GDM1 (cell line): Measurements from ENCODE around the gene TIAM1.

Experiments
- DNase-seq: peaks from one replicate; lab custom pipeline; 2025; lab: John Stamatoyannopoulos, UW

The TIAM1 gene

DNA sequence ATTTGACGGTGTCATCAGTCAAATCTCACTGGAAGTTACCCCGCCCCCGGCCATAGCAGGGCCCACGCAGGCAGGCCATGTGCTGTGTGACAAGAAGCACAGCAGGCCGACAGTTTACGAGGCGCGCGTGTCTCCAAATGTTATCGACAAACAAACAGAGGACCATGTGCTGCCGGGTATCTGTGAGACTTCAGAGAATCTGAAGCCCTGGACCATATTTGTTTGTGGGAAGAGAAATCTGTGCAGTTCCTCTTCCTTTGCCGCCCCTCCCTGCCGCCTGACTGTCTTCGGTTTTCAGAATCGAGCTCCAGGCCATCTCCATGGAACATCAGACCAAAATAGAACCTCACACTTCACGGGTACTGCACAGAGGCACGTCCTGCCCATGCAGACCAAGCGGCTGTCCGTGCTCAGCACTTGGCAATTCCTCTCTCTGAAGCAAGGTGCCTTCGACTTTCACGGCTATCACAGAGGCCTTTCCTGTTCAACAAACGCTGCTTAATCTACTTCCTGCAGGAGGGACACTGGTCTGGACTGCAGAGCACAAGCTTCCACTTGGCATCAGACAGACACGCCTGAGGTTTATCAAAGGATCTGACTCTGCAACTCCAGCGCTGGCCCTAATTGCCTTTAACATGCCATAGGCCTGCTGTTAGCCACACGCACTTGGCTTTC lies 170.0 kb downstream of the TIAM1 start:
- DNase-seq: no peak

DNA sequence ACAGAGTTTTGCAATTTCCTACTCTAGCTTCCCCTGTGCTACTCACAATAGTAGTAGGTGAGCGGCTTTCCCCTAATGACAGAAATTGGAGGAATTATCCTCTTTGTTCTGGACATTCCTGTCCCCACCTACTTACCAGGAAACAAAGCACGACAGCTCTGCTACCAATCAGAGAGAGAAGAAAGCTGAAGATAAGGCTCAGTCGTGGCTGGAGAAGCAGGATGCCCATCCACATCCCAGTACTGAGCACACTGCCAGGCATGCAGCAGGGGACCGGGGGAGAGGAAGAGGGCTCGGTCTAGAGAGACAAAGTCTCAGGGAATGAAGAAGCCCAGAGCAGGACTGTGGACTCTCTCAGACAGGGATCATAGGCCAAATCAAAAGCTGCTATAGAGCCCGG lies 171.7 kb downstream of the TIAM1 start:
- DNase-seq: no peak

DNA sequence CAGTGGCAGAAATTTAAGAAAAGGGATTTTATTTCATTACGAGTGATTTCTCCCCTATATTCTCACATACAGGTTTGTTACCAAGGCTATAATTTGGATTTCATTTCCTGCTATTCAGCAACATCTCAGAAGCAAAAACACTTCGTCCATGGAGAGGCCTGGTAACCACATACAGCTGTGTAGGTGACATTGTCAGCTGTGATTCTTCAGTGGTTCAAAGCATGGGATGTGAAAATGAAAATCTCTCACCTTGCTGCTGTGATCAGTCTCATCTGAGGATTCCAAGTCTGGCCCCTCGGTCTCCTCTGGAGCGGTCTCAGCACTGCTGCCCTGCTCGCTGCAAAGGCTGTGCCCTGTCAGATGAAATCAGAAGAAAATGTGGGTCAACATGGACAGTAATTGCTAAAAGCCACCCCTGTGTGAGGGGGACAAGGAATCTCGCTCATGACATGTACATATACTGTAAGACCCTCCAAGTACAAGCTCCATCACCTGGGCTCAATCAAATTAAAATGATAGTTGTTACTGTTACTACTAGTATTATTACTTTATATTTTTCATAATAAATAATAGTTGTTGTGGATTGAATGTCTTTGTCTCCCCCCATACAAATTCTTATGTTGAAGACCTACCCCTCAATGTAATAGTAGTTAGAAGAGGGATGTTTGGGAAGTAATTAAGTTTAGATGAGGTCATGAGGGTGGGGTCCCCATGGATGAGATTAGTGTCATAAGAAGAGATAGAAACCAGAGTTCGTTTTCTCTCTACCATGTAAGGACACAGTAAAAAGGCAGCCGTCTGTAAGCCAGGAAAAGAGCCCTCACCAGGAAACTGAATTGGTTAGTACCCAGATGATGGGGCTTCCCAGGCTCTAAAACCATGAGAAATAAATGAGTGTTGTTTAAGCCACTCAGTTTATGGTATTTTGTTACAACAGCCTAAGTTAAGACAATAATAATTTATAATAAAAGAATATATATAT lies 179.1 kb downstream of the TIAM1 start:
- DNase-seq: no peak

DNA sequence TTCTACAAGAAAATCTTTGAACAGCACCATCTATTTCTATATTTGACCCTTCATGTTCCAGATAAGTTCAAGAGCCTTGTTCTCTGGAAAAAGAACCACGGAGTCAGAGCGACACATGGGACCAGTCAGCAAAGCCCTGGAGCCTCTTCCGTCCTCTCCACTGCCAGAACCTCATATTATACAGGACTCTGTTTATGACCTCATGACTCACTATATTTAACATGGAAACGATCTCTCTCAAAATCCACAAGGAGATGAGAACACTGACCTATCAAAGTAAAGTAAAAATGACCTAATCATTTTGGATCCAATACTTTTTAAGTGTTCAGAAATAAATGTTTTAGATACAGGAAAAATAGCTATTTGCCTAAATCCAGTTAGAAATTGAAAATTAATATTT lies 181.2 kb downstream of the TIAM1 start:
- DNase-seq: no peak

DNA sequence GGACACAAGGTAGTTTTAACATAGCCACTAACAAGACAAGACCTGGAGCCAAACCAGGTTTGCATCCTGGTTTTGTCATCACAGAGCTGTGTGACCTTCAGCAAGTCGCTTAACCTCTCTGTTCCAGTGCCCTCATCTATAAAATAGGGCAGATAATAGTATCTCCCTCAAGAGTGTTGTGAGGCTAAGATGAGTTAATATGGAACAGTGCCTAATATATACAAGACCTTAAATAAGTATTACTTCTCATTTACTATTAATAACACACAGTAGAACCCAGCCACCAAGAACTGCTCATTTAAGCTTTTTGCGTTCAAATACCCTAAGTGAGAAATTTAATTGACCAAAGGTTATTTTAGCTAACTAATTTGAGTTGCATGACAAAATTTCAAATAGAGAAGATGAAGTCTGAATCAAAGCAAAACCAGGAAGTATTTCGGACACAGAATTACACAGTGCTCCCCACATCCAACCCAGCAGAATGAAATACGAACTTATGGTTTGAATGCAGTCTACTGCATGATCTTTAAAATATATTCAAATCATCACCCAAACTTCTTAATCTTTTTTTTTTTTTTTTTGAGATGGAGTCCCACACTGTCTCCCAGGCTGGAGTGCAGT lies 181.9 kb downstream of the TIAM1 start:
- DNase-seq: no peak

DNA sequence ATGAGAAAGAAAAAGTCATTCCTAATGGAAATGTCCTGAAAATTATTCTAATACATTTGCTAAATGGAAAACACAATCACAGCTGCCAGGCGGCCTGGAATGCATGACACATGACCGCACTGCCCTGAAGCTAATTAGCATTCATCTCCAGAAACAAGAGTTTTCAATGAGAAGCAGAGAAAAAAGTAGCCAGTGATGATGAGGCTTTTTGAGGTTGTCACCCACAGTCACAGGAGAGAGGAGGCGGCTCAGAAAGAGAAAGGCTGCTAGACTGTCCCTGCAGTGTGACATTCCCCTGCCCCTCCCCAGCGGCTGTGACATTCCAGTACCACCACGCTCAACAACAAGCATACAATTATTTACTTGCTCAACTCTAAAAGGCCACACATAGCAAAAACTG lies 182.9 kb downstream of the TIAM1 start:
- DNase-seq: no peak

DNA sequence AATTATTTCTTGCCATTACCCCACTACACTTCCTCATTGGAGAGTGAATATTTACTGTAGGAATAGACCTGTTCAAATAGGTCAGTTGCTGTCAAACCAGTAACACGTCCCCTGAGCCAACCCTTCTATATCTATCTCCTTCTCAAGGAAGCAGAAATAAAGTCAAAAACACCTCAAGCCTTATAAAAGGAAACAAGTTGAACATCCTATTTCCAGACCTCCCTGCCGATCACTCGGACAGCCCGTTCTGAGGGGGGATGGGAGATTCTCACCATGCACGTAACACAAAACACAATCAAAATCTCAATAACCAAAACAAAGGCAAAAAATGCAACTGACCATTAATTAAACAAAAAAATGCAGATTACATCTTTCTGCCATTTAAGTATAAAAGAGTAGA lies 184.3 kb downstream of the TIAM1 start:
- DNase-seq: no peak

DNA sequence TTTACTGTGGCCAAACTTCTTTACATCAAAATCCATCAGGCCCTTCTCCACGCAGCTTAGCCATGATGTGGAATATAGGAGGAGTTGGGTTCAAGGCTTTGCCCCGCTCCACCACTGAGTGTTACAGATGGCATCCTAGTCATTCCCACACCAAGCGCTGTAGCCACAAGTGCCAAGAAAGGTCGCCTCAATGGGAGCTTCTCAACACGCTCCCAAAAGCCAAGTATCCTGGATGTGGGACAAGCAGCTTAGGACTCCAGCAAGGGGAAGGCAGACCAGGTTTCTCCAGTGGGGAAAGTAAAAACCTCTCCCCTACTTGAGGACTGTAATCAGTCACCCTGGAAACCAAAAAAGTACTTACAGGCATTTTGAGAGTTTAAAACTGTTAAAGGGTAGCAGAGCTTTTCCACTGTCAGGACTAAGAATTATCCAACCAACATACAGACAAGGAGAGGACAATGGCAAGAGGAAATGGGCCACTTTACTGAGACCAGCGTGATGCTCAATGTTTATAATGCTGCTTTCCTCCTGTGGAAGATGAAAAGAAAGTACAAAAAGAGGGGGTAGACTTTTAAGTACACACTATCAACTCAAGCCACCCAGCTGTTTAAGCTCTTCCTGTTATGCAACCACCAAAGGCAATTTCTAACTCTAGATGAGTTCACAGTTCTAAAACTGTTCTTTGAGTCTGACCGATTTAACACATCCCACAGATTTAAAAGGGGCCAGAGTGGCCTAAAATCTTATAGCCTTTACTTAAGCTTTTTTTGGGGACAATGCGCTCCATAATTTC lies 185.1 kb downstream of the TIAM1 start:
- DNase-seq: no peak

DNA sequence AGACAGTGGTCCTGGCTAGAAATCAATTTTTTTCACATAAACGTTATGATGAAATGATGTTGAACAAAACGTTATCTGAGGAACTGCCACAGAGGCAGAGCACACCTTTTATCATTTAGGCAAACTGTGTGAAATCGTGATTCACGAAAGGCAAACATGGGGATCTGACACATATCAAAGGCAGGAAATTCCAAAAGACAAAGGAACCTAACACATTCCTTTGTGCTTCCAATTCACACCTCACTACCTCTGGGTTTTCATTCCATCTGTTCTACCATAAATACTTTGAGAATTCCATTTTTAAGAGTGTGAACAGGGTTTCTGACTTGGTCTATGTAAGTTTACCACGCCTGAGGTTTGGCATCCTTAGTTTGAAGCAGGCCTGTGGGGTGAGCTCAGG lies 186.3 kb downstream of the TIAM1 start:
- no peak for DNase-seq

DNA sequence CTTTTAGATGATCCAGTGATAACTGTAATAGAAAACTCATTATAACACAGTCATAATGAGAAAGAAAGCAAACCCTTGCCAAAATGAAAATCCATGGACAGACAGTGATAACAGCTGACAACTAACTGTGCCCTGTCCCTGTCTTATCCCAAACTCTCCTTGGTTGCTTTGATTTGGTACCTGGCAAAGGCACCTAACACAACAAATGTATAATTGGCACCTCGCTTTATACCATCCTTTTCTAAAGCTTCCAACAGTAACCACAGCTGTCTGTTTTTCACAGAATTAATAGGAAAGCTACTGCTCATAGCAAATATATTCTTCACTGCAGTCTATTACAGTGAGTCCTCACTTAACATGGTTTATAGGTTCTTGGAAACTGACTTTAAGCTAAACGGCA lies 187.4 kb downstream of the TIAM1 start:
- DNase-seq: no peak

DNA sequence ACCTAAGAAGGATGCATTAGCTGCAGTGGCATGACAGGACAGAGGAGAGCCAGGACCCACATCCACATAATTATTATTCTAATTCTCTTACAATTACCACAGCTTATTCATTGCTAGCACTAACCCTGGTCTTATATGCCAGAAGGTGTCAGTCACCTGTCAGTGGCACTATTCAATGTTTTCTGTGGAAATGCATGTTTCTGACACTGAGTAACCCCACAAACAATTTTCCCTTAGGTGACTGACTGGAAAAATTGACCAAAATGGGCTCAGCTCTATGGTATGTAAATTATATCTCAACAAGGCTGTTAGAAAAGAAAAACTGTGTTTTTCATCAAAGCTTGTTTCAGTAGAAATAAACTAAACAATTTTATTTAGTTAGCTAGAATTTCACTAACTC lies 187.9 kb downstream of the TIAM1 start:
- DNase-seq: no peak

DNA sequence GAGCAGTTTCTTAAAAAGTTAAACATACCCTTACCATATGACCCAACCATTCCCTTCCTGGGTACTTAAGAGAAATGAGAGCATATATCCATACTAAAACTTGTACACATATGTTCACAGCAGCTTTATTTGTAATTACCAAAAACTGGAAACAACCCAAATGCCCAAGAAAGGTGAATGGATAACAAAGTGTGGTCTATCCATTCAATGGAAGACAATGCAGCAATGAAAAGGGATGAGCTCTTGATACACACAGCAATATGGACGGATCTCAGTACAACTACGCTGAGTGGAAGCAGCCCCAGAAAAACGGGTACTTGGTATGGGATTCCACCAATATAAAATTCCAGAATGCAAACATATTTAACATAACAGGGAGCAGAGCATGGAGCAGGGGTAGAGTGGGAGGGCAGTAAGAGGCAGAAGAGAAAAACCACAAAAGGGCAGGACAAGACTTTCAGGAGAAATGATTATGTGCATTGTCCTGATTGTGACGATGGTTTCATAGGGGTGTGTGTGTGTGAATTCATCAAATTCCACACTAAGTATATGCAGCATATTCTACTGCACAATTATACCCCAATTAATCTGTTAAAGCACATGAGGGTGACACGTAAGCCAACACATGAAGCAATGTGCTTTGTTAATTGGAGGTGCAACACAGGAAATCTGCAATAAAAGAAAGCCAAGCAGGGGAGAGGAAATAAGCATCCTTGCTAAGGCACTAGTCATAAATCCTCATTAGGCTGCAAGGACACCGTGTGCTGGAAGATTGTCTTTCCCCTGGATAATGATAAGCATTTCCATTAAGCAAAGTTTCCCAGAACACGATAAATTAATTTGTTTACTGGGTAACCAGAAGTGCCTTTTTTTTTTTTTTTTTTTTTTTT lies 192.7 kb downstream of the TIAM1 start:
- no peak for DNase-seq

DNA sequence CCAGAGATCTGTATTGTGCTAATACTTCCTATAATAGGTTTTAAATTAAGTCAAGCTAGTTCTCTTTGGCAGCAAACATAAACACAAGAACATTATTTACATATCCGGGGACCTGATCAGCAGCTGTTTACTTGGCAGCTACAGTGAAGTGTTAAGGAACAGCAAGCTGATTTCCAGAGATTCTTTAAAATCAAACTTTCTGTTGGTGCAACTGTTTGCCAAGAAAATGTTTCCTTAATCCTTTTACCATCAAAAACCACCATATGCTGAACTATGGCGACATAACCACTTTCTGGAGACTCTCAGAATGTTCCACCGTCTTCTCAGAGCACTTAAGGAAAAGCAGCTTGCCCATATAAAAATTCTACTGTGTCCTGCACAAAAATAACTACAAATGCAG lies 198.8 kb downstream of the TIAM1 start:
- DNase-seq: no peak

DNA sequence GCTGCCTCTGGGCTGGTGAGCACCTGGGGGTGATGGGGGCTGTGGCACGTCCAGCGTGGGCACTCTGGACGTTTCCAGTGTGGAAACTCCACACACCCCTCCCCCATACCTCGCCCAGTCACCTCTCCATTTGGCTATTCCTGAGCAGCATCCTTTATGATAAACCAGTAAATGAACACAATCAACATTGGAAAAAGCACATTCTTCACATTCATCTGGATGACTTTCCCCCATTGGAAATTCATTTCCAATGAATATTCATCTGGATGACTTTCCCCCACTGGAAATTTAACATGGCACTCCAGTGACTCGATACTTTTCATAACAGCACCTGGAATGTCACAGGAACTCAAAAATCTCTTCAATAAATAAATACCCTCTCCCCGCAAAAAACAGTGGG lies 201.0 kb downstream of the TIAM1 start:
- DNase-seq: no peak

DNA sequence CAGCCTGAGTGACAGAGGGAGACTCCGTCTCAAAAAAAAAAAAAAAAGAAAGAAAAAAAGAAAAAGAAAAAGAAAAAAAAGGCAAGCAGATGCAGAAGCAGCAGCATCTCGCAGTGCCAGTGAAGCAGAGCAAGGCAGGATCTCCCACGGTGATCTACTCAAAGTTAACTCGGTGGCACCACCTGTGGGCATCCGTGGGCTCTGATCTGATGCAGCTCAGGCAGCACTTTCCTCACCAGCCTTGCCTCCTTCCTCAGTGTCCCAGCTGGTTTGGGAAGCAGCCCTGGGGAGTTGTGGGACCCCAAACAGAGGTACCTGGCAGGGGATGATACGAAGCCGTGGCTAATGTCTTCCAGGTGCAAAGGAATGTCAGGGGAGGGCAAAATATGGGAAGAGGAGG lies 201.5 kb downstream of the TIAM1 start:
- no peak for DNase-seq

DNA sequence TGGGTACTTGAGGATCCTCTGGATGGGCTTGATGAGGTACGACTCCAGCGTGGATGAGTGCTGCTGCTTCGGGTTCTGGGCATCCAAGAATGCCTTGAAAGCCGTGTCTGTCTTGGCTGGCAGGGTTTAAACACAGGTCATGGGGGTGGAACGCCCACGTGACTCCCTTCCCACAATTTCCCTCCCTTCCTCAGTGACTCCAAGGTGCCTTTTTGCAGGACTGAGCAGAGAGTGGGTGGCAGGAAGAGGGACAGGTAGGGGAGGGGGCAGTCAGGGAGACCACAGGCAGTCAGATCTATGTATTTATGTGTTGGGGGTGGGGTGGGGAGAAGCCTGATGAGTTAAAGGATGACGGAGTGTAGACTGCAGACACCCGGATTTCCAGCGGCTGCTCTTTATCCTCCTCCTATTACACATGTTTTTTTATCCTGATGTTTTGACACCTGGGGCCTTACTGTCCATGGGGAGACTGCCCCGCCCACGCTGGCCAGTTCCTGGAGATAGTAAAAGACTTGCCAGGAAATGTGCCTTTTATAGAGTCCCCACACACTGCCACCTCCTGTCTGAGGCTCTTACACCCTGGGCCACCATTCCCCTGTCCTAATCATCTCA lies 202.6 kb downstream of the TIAM1 start:
- DNase-seq: no peak

DNA sequence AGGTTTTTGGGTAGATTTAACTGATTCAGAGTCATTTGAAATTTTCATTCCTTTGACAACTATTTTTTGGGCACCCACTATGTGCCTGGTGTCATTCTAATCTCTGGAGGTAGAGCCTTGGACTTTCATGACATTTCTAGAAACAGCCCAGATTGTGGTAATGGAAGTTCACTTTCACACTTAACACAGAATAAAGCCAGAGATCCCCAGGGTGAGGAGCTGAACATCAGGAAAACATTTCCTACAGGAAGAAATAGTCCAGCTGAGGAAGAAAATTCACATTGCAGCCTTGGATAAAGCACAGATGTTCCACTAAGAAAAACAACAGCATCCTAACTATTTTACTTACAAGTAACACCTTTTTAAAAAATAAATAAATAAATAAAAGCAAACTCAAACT lies 203.4 kb downstream of the TIAM1 start:
- DNase-seq: no peak

DNA sequence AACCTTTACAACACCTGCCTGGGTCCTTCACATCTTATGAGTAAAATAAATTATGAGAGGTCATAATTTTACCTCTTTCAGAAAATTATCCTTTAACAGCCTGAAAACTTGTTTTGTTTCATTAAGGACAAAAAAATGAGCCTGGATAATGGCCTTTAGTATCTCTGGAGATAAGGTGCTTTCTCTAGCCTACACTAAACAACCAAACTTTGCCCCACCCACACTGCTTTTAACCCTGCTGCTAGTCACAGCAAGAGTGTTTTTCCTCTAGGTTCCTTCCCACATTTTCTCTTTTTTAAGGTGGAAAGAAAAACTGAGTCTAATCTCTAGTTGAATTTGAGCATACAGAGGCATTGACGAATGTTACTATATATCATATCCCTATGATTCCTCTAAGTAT lies 204.0 kb downstream of the TIAM1 start:
- no peak for DNase-seq

DNA sequence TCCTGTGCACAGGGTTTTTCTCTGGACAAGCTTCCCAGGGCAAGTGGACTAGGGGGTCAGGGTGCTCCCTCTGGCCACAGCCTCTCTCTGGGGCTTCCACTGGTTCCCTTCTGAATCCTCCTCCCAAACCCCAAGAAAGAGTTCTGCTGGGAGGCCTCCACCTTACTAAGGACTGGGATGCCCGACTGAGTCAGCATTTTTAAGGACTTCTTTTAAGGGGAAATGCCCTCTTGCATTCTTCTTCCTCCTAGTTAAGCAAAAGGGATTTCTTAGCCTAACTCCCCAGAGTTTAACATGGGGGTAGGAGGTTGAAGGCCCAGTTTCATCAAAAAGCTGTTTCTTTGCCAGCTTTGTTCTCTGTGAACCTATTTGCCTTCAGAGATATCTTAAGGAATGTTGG lies 206.1 kb downstream of the TIAM1 start:
- DNase-seq: no peak

DNA sequence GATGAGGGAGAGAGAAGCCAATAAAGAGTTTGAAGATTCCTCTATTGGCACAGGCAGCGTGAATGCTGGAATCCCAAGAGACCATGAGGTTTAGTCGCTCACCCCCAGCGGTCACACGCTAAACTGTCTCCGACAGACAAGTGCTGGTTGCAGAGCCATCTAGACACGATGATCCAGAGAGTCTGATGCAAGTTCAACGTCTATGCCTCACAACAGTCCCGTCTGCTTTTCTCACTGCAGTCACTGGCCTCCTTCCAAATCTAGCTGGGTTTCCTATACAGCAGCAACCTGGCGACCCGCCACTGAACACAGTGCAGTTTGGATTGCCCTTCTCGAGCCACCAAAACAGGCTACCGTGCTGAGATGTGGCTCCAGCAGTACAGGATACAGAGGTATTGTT lies 207.2 kb downstream of the TIAM1 start:
- no peak for DNase-seq
